Inferior parietal cortex (tissue), 1 donor: ENCODE results near the gene TMEM200A.

Experiments used
- DNase-seq: peaks from one replicate; pipeline ENCODE4 v3.0.0-alpha.2; 2016; ENCODE audit errors: extremely low spot score

Gene TMEM200A

GRCh38 chr6:130486417-130486816 lies 120.6 kb downstream of the TMEM200A start:
- DNase-seq, result no peak

- DNase-seq, result no peak
Observed at GRCh38 chr6:130489514-130489913, 123.7 kb downstream of the TMEM200A start.
